Nephron progenitor cell (in vitro differentiated cells): ENCODE measurements around the gene SLC36A1.
"Not testable (repeated sequence)": the region's sequence is repeated elsewhere in the genome, so short reads cannot be mapped to it uniquely, and the experiment has no call there.

Source experiments
- DNase-seq: peaks from one replicate; pipeline ENCODE4 v3.0.0; 2021
- H3K27ac Mint-ChIP-seq: 2 replicates; pipeline ENCODE4 v1.8.0; 2021; ENCODE audit warnings: mild to moderate bottlenecking, moderate library complexity, mixed read lengths
- H3K27me3 Mint-ChIP-seq: 2 replicates; pipeline ENCODE4 v1.8.0; 2021; ENCODE audit warnings: mild to moderate bottlenecking, low read depth, mixed read lengths; ENCODE audit not compliant: poor library complexity
- H3K36me3 Mint-ChIP-seq: 2 replicates; pipeline ENCODE4 v1.8.0; 2021; ENCODE audit warnings: low read depth, mixed read lengths
- H3K4me1 Mint-ChIP-seq: 2 replicates; pipeline ENCODE4 v1.8.0; 2021; ENCODE audit warnings: mixed read lengths
- H3K4me3 Mint-ChIP-seq: 2 replicates; pipeline ENCODE4 v1.8.0; 2021; ENCODE audit warnings: mild to moderate bottlenecking, moderate library complexity, mixed read lengths
- H3K9me3 Mint-ChIP-seq: 2 replicates; pipeline ENCODE4 v1.8.0; 2021; ENCODE audit warnings: mild to moderate bottlenecking, moderate library complexity, mixed read lengths
- CTCF ChIP-seq: fragments of 200-600 bp; sonication (generic); IDR thresholded peaks from 2 replicates; pipeline ENCODE4 v1.5.0; 2021; ENCODE audit warnings: antibody characterized with exemption

The SLC36A1 gene

GRCh38 chr5:151499501-151500035 is 52.2 kb downstream of the SLC36A1 start:
- no peak overlapping the region for H3K4me3 Mint-ChIP-seq
- peaks cover 7% of the 10 kb centered on the region for H3K27me3 Mint-ChIP-seq
- H3K4me1 Mint-ChIP-seq = peaks cover 22% of the 10 kb centered on the region
- peaks cover 5% of the 10 kb centered on the region for H3K36me3 Mint-ChIP-seq
- no peak for DNase-seq
- TF ChIP-seq CTCF = no peak
- no peak overlapping the region for H3K27ac Mint-ChIP-seq
- peaks cover under 1% of the 10 kb centered on the region for H3K9me3 Mint-ChIP-seq

GRCh38 chr5:151504006-151504405 is 56.6 kb downstream of the SLC36A1 start:
- TF ChIP-seq CTCF = no peak
- Mint-ChIP-seq H3K4me3 (no peak overlapping the region), H3K4me1 (peaks cover 9% of the 10 kb centered on the region), H3K9me3 (no peaks in the 10 kb centered on the region), H3K27ac (no peak overlapping the region), H3K27me3 (peaks cover 4% of the 10 kb centered on the region), H3K36me3 (no peaks in the 10 kb centered on the region)
- DNase-seq = no peak

- not testable (repeated sequence) for H3K4me3 Mint-ChIP-seq, H3K9me3 Mint-ChIP-seq, DNase-seq, H3K36me3 Mint-ChIP-seq, H3K27ac Mint-ChIP-seq, H3K4me1 Mint-ChIP-seq, H3K27me3 Mint-ChIP-seq
These were observed 60.9 kb downstream of the SLC36A1 start for GRCh38 chr5:151508308-151508707.

- TF ChIP-seq CTCF = no peak
- no peaks in the 10 kb centered on the region for H3K36me3 Mint-ChIP-seq
- H3K9me3 Mint-ChIP-seq = no peaks in the 10 kb centered on the region
These were observed 61.8 kb downstream of the SLC36A1 start for GRCh38 chr5:151509231-151509630.

GRCh38 chr5:151509836-151510235 is 62.4 kb downstream of the SLC36A1 start:
- H3K27me3 Mint-ChIP-seq = peaks cover 4% of the 10 kb centered on the region
- H3K36me3 Mint-ChIP-seq = no peaks in the 10 kb centered on the region
- H3K4me3 Mint-ChIP-seq = no peak overlapping the region
- no peak for TF ChIP-seq CTCF
- H3K27ac Mint-ChIP-seq = no peak overlapping the region
- no peak for DNase-seq
- no peaks in the 10 kb centered on the region for H3K4me1 Mint-ChIP-seq
- no peaks in the 10 kb centered on the region for H3K9me3 Mint-ChIP-seq

More at GRCh38 chr5:151509231-151509630, 61.8 kb downstream of the SLC36A1 start:
- DNase-seq = no peak
- Mint-ChIP-seq H3K4me1 (no peaks in the 10 kb centered on the region), H3K4me3 (no peak overlapping the region), H3K27ac (no peak overlapping the region), H3K27me3 (peaks cover 4% of the 10 kb centered on the region)

GRCh38 chr5:151517122-151517920 is 69.9 kb downstream of the SLC36A1 start:
- Mint-ChIP-seq H3K9me3 (no peaks in the 10 kb centered on the region), H3K4me1 (no peaks in the 10 kb centered on the region)

More at GRCh38 chr5:151517122-151517920, 69.9 kb downstream of the SLC36A1 start:
- no peak for DNase-seq
- no peaks in the 10 kb centered on the region for H3K36me3 Mint-ChIP-seq
- no peak for TF ChIP-seq CTCF
- peaks cover 8% of the 10 kb centered on the region for H3K27me3 Mint-ChIP-seq
- no peak overlapping the region for H3K27ac Mint-ChIP-seq
- no peak overlapping the region for H3K4me3 Mint-ChIP-seq
